OCI-LY7 (cell line): ENCODE results near the gene FCSK. TPM values are rescaled to one million over a fixed set of nuclear protein-coding genes. Genes with fewer than 3 reads are reported as not detected.
A peak's percentile ranks its signal among the peaks of the same experiment; 100 is the strongest.

Experiments
- BruUV-seq: library from RNA; stranded (reverse); fragments of 400-500 nt; replicated peaks from 2 replicates; lab custom pipeline; 2021; lab: Mats Ljungman, UMichigan
- CTCF ChIA-PET: fragments of 300-600 bp; sonication (Branson Sonifier 250); formaldehyde crosslinking; loops from one replicate; lab custom pipeline; 2022; ENCODE audit warnings: antibody characterized with exemption; ENCODE audit not compliant: unreplicated experiment; lab: Charles Lee
- POLR2A ChIA-PET: fragments of 300-600 bp; sonication (Branson Sonifier 250); formaldehyde crosslinking; loops from one replicate; lab custom pipeline; 2022; ENCODE audit warnings: antibody characterized with exemption; lab: Charles Lee
- DNase-seq: peaks from one replicate; pipeline ENCODE4 v3.0.0-alpha.2; 2015; ENCODE audit warnings: low spot score
- H2AFZ ChIP-seq: fragments of 200-600 bp; sonication (generic), shearing (Covaris generic); 2 replicates; pipeline ENCODE4 v1.6.1; 2014; ENCODE audit warnings: mild to moderate bottlenecking, antibody characterized with exemption, low read length, moderate library complexity
- H3K27ac ChIP-seq: fragments of 200-600 bp; sonication (generic); 2 replicates; pipeline ENCODE4 v1.5.1; 2014; ENCODE audit warnings: mixed run types, low read depth, mild to moderate bottlenecking, moderate library complexity, low read length, inconsistent platforms; ENCODE audit not compliant: poor library complexity, severe bottlenecking
- H3K36me3 ChIP-seq: fragments of 200-600 bp; sonication (generic); 2 replicates; pipeline ENCODE4 v1.6.1; 2014; ENCODE audit warnings: mild to moderate bottlenecking, antibody characterized with exemption, low read length, moderate library complexity, mixed read lengths; ENCODE audit not compliant: insufficient read depth
- H3K4me1 ChIP-seq: fragments of 200-600 bp; sonication (generic); 2 replicates; pipeline ENCODE4 v1.5.1; 2014; ENCODE audit warnings: mild to moderate bottlenecking, low read length; ENCODE audit not compliant: insufficient read depth, poor library complexity, severe bottlenecking
- H3K4me2 ChIP-seq: fragments of 200-600 bp; sonication (generic); 2 replicates; pipeline ENCODE4 v1.6.1; 2014; ENCODE audit warnings: mild to moderate bottlenecking, low read length
- H3K4me3 ChIP-seq: fragments of 200-600 bp; sonication (generic); 2 replicates; pipeline ENCODE4 v1.5.1; 2014; ENCODE audit warnings: mild to moderate bottlenecking, low read depth, low read length; ENCODE audit not compliant: poor library complexity, severe bottlenecking
- H3K79me2 ChIP-seq: fragments of 200-600 bp; sonication (generic); 2 replicates; pipeline ENCODE4 v1.6.1; 2016; ENCODE audit warnings: low read depth, mild to moderate bottlenecking, low read length, moderate library complexity, mixed read lengths; ENCODE audit not compliant: insufficient read depth
- H3K9me2 ChIP-seq: fragments of 200-600 bp; sonication (generic); 2 replicates; pipeline ENCODE4 v1.6.1; 2016; ENCODE audit warnings: mild to moderate bottlenecking, low read length, mixed read lengths; ENCODE audit not compliant: insufficient read depth
- H3K9me3 ChIP-seq: fragments of 200-600 bp; sonication (generic); 2 replicates; pipeline ENCODE4 v1.6.1; 2014; ENCODE audit warnings: mild to moderate bottlenecking, mixed run types, low read length, mixed read lengths
- H4K20me1 ChIP-seq: fragments of 200-600 bp; sonication (generic); 2 replicates; pipeline ENCODE4 v1.6.1; 2014; ENCODE audit warnings: mild to moderate bottlenecking, antibody characterized with exemption, low read length, moderate library complexity, mixed read lengths; ENCODE audit not compliant: insufficient read depth
- EZH2phosphoT487 ChIP-seq: fragments of 200-600 bp; sonication (generic); IDR thresholded peaks from 2 replicates; pipeline ENCODE4 v1.6.1; 2018; ENCODE audit warnings: low read depth, borderline replicate concordance, mild to moderate bottlenecking, mixed run types, antibody characterized with exemption, low read length, moderate library complexity, mixed read lengths
- intact Hi-C: fragments of 100-400 bp; cut with micrococcal nuclease; formaldehyde crosslinking; loops from one replicate; pipeline ENCODE4 v1.10.0; 2022; ENCODE audit not compliant: unreplicated experiment
- total RNA-seq, 2 experiments: library from RNA; depleted of rRNA in 1 of 2; stranded (reverse); fragments of >200 nt in 1 of 2; shearing (Covaris generic) in 1 of 2; gene quantifications; 2 replicates each; pipeline ENCODE4 v1.2.3, GENCODE V29; 2014 to 2022
- TF ChIP-seq, protein P1 (sequence below): fragments of 200-600 bp; sonication (generic); conservative IDR thresholded peaks from 2 replicates; pipeline ENCODE4 v1.5.1; 2014; ENCODE audit warnings: mild to moderate bottlenecking, antibody characterized with exemption, low read length, moderate library complexity, mixed read lengths

The FCSK gene
- total RNA-seq, 2 experiments from 2014 or later = 6.8 to 14.3 TPM

DNA sequence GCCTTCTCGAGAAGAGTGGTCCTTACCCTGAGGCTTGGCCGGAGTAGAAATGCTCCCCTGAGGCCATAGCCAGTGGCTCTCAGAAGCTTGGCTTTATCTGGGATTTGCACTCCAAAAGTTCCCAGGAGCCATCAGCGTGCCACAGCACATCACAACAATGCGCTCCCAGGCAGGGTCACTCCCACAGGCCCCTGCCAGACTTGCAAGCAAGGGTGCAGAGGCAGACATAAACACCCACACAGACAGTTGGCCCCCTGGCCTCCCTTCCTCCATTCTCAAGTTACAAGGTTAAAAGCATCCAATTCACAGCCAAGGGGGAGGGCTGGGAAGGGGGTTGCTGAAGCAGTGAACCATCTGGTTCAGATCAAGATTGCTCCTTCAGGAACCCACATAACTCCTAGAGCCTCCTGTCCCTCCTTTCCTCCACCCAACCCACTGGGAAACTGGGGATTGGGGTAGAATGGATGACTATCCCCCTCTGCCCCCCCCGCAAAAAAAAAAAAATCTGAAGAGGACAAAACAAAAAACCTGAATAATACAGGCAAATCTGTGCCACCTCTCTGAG lies 17.3 kb upstream of the FCSK start:
- Histone ChIP-seq H3K4me2 (peak overlapping the region; percentile 87), H3K4me1 (peaks cover 52% of the 10 kb centered on the region), H3K4me3 (peak overlapping the region; percentile 97), H3K27ac (peak overlapping the region; percentile 68), H4K20me1 (no peaks in the 10 kb centered on the region), H3K36me3 (peaks cover 19% of the 10 kb centered on the region), H3K9me3 (no peaks in the 10 kb centered on the region), H3K9me2 (no peaks in the 10 kb centered on the region), H3K79me2 (peaks cover 58% of the 10 kb centered on the region), H2AFZ (no peak overlapping the region)
- intact Hi-C loops = no loop called here
- TSS peak; percentile 53 for BruUV-seq
- TF ChIP-seq, protein P1, sequence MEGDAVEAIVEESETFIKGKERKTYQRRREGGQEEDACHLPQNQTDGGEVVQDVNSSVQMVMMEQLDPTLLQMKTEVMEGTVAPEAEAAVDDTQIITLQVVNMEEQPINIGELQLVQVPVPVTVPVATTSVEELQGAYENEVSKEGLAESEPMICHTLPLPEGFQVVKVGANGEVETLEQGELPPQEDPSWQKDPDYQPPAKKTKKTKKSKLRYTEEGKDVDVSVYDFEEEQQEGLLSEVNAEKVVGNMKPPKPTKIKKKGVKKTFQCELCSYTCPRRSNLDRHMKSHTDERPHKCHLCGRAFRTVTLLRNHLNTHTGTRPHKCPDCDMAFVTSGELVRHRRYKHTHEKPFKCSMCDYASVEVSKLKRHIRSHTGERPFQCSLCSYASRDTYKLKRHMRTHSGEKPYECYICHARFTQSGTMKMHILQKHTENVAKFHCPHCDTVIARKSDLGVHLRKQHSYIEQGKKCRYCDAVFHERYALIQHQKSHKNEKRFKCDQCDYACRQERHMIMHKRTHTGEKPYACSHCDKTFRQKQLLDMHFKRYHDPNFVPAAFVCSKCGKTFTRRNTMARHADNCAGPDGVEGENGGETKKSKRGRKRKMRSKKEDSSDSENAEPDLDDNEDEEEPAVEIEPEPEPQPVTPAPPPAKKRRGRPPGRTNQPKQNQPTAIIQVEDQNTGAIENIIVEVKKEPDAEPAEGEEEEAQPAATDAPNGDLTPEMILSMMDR = no peak
- TF ChIP-seq EZH2phosphoT487 = no peak
- CTCF ChIA-PET = interaction anchor here (0.9 kb wide), 1 partner anchor 20 kb away, joined by 3 read pairs; no protein-coding TSS in a partner anchor
- POLR2A ChIA-PET = interaction anchor here (0.6 to 2.1 kb wide), 7 partner anchors 12 to 86 kb away, joined by 3 to 19 read pairs (median 4); partner anchors contain the start of genes COG4, FCSK and SF3B3
- DNase-seq = peak; percentile 64

DNA sequence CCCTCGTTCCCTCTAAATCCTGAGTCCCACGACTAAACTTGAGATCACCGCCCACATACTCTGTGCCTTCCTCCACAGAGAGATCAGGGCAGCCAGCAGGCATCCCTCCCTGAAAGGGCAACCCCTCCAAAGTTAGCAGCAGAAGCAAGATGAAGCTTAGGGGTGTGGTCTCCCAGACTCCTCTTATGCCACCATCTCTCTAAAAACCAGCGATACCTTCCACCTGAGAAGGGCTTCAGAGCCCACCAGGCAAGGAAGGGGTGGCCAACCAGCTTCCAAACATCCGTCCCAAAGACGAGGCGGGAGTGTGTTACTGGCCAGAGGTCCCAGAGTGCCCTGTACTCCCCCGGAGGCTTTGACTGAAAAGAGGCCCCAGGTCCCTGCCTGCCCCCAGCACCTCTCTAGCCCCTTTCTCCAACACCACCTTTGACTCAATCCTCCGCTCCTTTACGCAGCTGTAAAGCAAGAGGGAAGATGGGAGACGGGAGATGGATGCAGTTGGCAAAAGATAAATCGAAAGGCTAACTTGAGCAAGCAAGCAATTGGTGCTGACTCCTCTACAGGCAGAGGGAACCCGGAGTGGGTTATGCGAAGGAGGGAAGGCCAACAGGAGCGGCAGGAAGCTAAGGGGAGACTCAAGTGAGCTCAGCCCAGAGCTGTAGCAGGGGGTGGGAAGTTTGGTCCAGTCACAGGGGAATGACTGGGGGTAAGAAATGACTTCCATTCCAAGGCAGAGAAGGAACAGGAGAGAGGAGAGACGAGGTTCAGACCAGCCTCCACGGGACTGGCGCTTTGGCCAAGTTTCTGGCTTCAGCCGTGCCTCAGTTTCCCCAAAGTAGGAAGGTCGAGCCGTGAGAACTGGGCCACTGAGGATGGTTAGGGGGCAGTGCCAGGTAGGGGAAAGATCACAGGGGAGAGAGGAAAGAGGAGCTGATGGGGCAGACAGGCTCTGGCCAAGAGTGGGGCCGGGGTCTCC lies 16.5 kb upstream of the FCSK start:
- Histone ChIP-seq H3K79me2 (peaks cover 55% of the 10 kb centered on the region), H2AFZ (no peak overlapping the region), H3K9me3 (no peaks in the 10 kb centered on the region), H4K20me1 (no peaks in the 10 kb centered on the region), H3K4me3 (peak overlapping the region; percentile 97), H3K4me2 (peak overlapping the region; percentile 87), H3K4me1 (peaks cover 45% of the 10 kb centered on the region), H3K9me2 (no peaks in the 10 kb centered on the region), H3K36me3 (peaks cover 19% of the 10 kb centered on the region), H3K27ac (peak overlapping the region; percentile 68)
- ChIA-PET CTCF (interaction anchor here (0.6 to 1.6 kb wide), 5 partner anchors 16 to 27 kb away, joined by 3 to 11 read pairs (median 3); partner anchors contain the start of gene FCSK), POLR2A (interaction anchor here (0.5 to 2.1 kb wide), 10 partner anchors 15 to 87 kb away, joined by 3 to 19 read pairs (median 4); partner anchors contain the start of genes COG4, FCSK and SF3B3)
- intact Hi-C loops = loop anchor here (2.0 kb wide), 2 partner anchors 17 to 149 kb away; partner anchors contain the start of genes AARS1 and FCSK
- TF ChIP-seq, protein P1 = no peak
- no peak for TF ChIP-seq EZH2phosphoT487
- no TSS peak for BruUV-seq
- peak; percentile 53 for DNase-seq
